Activated CD4-positive, alpha-beta memory T cell treated with anti-CD3 and anti-CD28 coated beads for 36 hours (primary cell): ENCODE measurements around the gene SPATA12. TPM values are rescaled to one million over a fixed set of nuclear protein-coding genes. Genes with fewer than 3 reads are reported as not detected.
A peak's percentile ranks its signal among the peaks of the same experiment; 100 is the strongest.

Experiments used
- CTCF ChIA-PET: fragments of 350-600 bp; sonication (Branson Sonifier 250); formaldehyde crosslinking; loops from one replicate; lab custom pipeline; 2021; ENCODE audit warnings: antibody characterized with exemption, inconsistent platforms; lab: Charles Lee
- POLR2A ChIA-PET: fragments of 350-600 bp; sonication (Branson Sonifier 250); formaldehyde crosslinking; loops from one replicate; lab custom pipeline; 2021; ENCODE audit warnings: antibody characterized with exemption; lab: Charles Lee
- DNase-seq: peaks from one replicate; pipeline ENCODE4 v3.0.0-alpha.2; 2020
- H3K27ac Mint-ChIP-seq: one replicate; pipeline ENCODE4 v1.8.0; 2021; ENCODE audit warnings: mixed read lengths
- H3K27me3 Mint-ChIP-seq: one replicate; pipeline ENCODE4 v1.8.0; 2021; ENCODE audit warnings: mixed read lengths
- H3K36me3 Mint-ChIP-seq: one replicate; pipeline ENCODE4 v1.8.0; 2021; ENCODE audit warnings: mixed read lengths
- H3K4me1 Mint-ChIP-seq: one replicate; pipeline ENCODE4 v1.8.0; 2021; ENCODE audit warnings: low read depth, mixed read lengths
- H3K4me3 Mint-ChIP-seq: one replicate; pipeline ENCODE4 v1.8.0; 2021; ENCODE audit warnings: mild to moderate bottlenecking, mixed read lengths
- H3K9me3 Mint-ChIP-seq: one replicate; pipeline ENCODE4 v1.8.0; 2021; ENCODE audit warnings: mixed read lengths
- intact Hi-C: fragments of 100-400 bp; cut with micrococcal nuclease; formaldehyde crosslinking; loops from one replicate; pipeline ENCODE4 v1.15.1; 2023
- total RNA-seq, 2 experiments: library from RNA; stranded (reverse); gene quantifications; one replicate each; pipeline ENCODE4 v1.2.3, GENCODE V29; 2021

SPATA12 gene
- total RNA-seq, 2 experiments from 2014 or later: not detected

- H3K36me3 Mint-ChIP-seq: no peaks in the 10 kb centered on the region
- H3K27ac Mint-ChIP-seq: no peak overlapping the region
- intact Hi-C loops: no loop called here
- POLR2A ChIA-PET: no interaction called here
- no peak overlapping the region for H3K4me3 Mint-ChIP-seq
- CTCF ChIA-PET: interaction anchor here (0.8 kb wide), 1 partner anchor 81 kb away, joined by 3 read pairs; no protein-coding TSS in a partner anchor
- no peaks in the 10 kb centered on the region for H3K4me1 Mint-ChIP-seq
- DNase-seq: no peak
- H3K9me3 Mint-ChIP-seq: no peaks in the 10 kb centered on the region
- H3K27me3 Mint-ChIP-seq: peaks cover 3% of the 10 kb centered on the region
Observed at GRCh38 chr3:57089043-57089442, 28.6 kb downstream of the SPATA12 start.

DNA sequence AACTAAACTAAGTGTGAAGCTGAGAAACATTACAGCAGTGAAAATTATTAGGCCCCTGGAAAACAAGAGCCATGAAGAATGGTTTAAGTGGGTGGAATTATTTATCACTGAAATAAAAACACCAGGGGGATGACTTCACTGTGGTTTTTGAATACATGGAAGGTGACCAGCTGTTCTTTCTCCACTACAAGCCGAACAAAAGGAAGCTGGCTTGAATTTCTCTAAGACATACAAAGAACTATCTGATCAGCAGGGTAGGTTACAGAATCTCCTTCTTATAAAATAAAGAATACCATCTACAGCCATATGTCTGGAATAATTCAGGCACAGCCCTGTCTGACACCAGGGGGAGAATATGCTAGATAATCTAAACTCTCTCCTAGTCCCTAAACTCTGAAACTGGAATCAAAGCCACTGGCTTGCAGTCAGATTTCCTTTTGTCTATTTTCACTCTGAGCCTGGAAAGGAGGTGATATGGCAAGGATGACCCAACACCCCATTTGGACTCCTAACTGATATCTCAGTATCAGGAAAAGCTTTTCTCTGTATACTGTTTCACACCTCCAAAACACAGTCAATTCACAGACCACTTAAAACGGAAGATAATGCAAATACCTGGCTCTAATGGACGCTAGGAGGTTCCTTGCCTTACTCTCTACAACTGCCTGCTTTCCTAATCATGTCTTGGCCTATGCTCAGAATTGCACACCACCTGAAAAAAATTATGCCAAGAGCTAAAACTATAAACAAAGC is 31.2 kb downstream of the SPATA12 start:
- Mint-ChIP-seq H3K4me3 (no peak overlapping the region), H3K9me3 (no peaks in the 10 kb centered on the region), H3K27ac (no peak overlapping the region), H3K36me3 (no peaks in the 10 kb centered on the region), H3K4me1 (no peaks in the 10 kb centered on the region), H3K27me3 (peaks cover 3% of the 10 kb centered on the region)
- ChIA-PET POLR2A (no interaction called here), CTCF (interaction anchor here (0.9 to 1.1 kb wide), 2 partner anchors 10 to 14 kb away, joined by 3 read pairs; no protein-coding TSS in a partner anchor)
- DNase-seq: no peak
- intact Hi-C loops: no loop called here

- no peak for DNase-seq
- no peaks in the 10 kb centered on the region for H3K4me1 Mint-ChIP-seq
- no peak overlapping the region for H3K27ac Mint-ChIP-seq
- no peak overlapping the region for H3K4me3 Mint-ChIP-seq
- CTCF ChIA-PET: interaction anchor here (0.6 to 1.6 kb wide), 2 partner anchors 10 to 34 kb away, joined by 3 read pairs; no protein-coding TSS in a partner anchor
- no peaks in the 10 kb centered on the region for H3K36me3 Mint-ChIP-seq
- intact Hi-C loops: no loop called here
- no peaks in the 10 kb centered on the region for H3K9me3 Mint-ChIP-seq
- POLR2A ChIA-PET: no interaction called here
- H3K27me3 Mint-ChIP-seq: peaks cover 3% of the 10 kb centered on the region
Observed at GRCh38 chr3:57093489-57093888, 33.0 kb downstream of the SPATA12 start.

- Mint-ChIP-seq H3K27me3 (peaks cover 2% of the 10 kb centered on the region), H3K4me1 (no peaks in the 10 kb centered on the region), H3K27ac (no peak overlapping the region), H3K4me3 (no peak overlapping the region), H3K9me3 (no peaks in the 10 kb centered on the region), H3K36me3 (no peaks in the 10 kb centered on the region)
- ChIA-PET POLR2A (no interaction called here), CTCF (interaction anchor here (0.6 to 1.6 kb wide), 3 partner anchors 9 to 502 kb away, joined by 3 read pairs; no protein-coding TSS in a partner anchor)
- DNase-seq: no peak
- intact Hi-C loops: no loop called here
Observed at GRCh38 chr3:57093971-57094535, 33.6 kb downstream of the SPATA12 start.

GRCh38 chr3:57094575-57094974 is 34.1 kb downstream of the SPATA12 start:
- Mint-ChIP-seq H3K4me1 (no peaks in the 10 kb centered on the region), H3K27me3 (no peaks in the 10 kb centered on the region), H3K9me3 (no peaks in the 10 kb centered on the region), H3K4me3 (no peak overlapping the region), H3K36me3 (no peaks in the 10 kb centered on the region), H3K27ac (no peak overlapping the region)
- ChIA-PET POLR2A (no interaction called here), CTCF (interaction anchor here (1.6 kb wide), 1 partner anchor 33 kb away, joined by 3 read pairs; no protein-coding TSS in a partner anchor)
- intact Hi-C loops: no loop called here
- DNase-seq: no peak

DNA sequence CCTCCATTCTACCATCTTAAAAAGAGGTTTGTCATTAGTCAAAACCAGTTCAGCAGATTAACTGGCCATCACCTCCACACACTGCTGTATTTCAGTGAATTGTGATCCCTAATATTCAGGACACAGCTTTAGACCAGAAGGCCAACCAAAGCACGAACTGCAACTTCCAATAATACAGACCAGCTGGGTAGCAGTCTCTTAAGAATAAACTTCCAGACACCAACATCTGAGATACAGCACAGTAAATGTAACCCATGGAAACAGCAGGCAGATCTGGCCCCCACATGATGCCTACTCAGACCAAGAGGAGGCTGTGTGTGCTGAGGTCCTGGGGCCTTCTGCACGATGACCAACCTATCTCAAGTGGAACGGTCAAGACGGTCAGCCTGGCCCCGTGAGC is 34.9 kb downstream of the SPATA12 start:
- DNase-seq: no peak
- no peaks in the 10 kb centered on the region for H3K9me3 Mint-ChIP-seq

GRCh38 chr3:57097536-57097935 is 37.1 kb downstream of the SPATA12 start:
- ChIA-PET POLR2A (no interaction called here), CTCF (no interaction called here)
- Mint-ChIP-seq H3K27me3 (no peaks in the 10 kb centered on the region), H3K9me3 (no peaks in the 10 kb centered on the region), H3K4me1 (peaks cover 2% of the 10 kb centered on the region), H3K36me3 (no peaks in the 10 kb centered on the region), H3K27ac (no peak overlapping the region), H3K4me3 (no peak overlapping the region)
- DNase-seq: no peak
- intact Hi-C loops: no loop called here

More for the DNA sequence above, 34.9 kb downstream of the SPATA12 start:
- H3K36me3 Mint-ChIP-seq: no peaks in the 10 kb centered on the region
- peaks cover 2% of the 10 kb centered on the region for H3K4me1 Mint-ChIP-seq
- intact Hi-C loops: no loop called here
- POLR2A ChIA-PET: no interaction called here
- no peak overlapping the region for H3K4me3 Mint-ChIP-seq
- H3K27me3 Mint-ChIP-seq: no peaks in the 10 kb centered on the region
- H3K27ac Mint-ChIP-seq: no peak overlapping the region
- CTCF ChIA-PET: no interaction called here

GRCh38 chr3:57098418-57099310 is 38.2 kb downstream of the SPATA12 start:
- ChIA-PET CTCF (interaction anchor here (1.0 to 1.5 kb wide), 3 partner anchors 37 to 125 kb away, joined by 3 to 6 read pairs (median 3); no protein-coding TSS in a partner anchor), POLR2A (no interaction called here)
- no peak for DNase-seq
- Mint-ChIP-seq H3K27ac (no peak overlapping the region), H3K4me3 (no peak overlapping the region), H3K9me3 (no peaks in the 10 kb centered on the region), H3K4me1 (peaks cover 2% of the 10 kb centered on the region), H3K27me3 (no peaks in the 10 kb centered on the region), H3K36me3 (no peaks in the 10 kb centered on the region)
- intact Hi-C loops: no loop called here

DNA sequence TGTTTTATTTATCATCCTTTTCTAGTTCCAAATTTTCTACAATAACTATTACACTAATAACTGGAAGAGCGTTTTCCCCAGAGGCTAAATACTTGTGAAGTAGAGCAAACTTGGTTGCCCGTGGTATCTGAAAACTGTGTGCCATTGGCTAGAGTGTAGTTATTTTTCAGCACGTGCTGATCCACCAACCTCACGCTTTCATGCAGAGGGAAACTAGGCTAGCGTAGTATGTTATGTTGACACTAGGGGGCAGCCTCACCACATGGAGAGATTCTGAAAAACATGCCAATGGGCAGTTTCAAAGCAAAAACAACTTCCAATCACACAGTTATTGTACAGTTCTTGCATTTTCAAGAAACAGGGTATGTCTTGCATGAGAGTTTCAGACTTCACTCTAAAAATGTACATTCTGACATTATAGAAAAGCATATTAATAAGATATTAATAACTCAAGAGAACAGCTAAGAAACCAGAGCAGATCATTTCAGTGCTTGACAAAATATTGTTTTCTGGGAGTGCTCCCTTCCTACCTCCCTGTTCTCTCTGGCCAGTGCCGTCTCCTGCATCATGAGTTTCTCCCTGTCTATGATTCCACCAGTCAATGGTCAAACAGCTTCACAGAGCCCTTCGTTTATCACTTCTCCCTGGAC is 39.7 kb downstream of the SPATA12 start:
- Mint-ChIP-seq H3K27me3 (no peaks in the 10 kb centered on the region), H3K27ac (no peak overlapping the region)

DNA sequence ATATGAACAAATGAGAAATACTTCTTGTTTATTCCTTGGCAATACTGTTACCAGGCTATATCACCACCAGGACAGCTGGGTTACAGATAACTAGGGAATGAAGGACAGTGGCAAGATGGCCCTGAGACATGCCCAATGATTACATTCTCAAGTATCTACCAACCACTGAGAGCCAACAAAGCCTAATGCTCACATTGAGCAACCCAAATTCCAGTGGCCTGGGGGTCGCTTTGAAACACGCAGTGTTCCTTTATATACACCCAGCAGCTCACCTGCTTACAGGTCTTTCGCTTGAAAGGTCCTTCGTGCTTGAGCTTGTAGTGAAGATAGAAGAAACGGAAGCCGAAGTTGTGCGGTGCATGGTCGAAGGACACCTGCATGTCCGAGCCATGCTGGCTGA is 45.1 kb downstream of the SPATA12 start:
- Mint-ChIP-seq H3K4me1 (no peaks in the 10 kb centered on the region), H3K27me3 (peaks cover 4% of the 10 kb centered on the region), H3K36me3 (no peaks in the 10 kb centered on the region), H3K27ac (no peak overlapping the region), H3K9me3 (no peaks in the 10 kb centered on the region), H3K4me3 (no peak overlapping the region)
- intact Hi-C loops: no loop called here
- ChIA-PET POLR2A (no interaction called here), CTCF (no interaction called here)
- no peak for DNase-seq

More for the DNA sequence above, 39.7 kb downstream of the SPATA12 start:
- H3K4me3 Mint-ChIP-seq: no peak overlapping the region
- H3K4me1 Mint-ChIP-seq: peaks cover 2% of the 10 kb centered on the region
- H3K9me3 Mint-ChIP-seq: no peaks in the 10 kb centered on the region
- POLR2A ChIA-PET: no interaction called here
- intact Hi-C loops: loop anchor here (5.0 kb wide), 1 partner anchor 72 kb away; no protein-coding TSS in a partner anchor
- CTCF ChIA-PET: interaction anchor here (0.6 to 2.9 kb wide), 21 partner anchors 11 to 759 kb away, joined by 3 to 17 read pairs (median 3); no protein-coding TSS in a partner anchor
- no peaks in the 10 kb centered on the region for H3K36me3 Mint-ChIP-seq
- peak; percentile 73 for DNase-seq

GRCh38 chr3:57108684-57109083 is 48.2 kb downstream of the SPATA12 start:
- no peaks in the 10 kb centered on the region for H3K9me3 Mint-ChIP-seq
- H3K4me3 Mint-ChIP-seq: no peak overlapping the region
- ChIA-PET POLR2A (no interaction called here), CTCF (no interaction called here)
- intact Hi-C loops: no loop called here
- peaks cover 5% of the 10 kb centered on the region for H3K4me1 Mint-ChIP-seq
- no peak overlapping the region for H3K27ac Mint-ChIP-seq
- DNase-seq: no peak
- H3K36me3 Mint-ChIP-seq: no peaks in the 10 kb centered on the region
- H3K27me3 Mint-ChIP-seq: peaks cover 4% of the 10 kb centered on the region
